ENCODE measurements around the gene SPATA13. TPM values are rescaled to one million over a fixed set of nuclear protein-coding genes. Genes with fewer than 3 reads are reported as not detected.
"Not testable (repeated sequence)": the region's sequence is repeated elsewhere in the genome, so short reads cannot be mapped to it uniquely, and the experiment has no call there.

SPATA13 gene
- total RNA-seq, 2 donors from 2014 or later, result 85.2 to 163 TPM

DNA sequence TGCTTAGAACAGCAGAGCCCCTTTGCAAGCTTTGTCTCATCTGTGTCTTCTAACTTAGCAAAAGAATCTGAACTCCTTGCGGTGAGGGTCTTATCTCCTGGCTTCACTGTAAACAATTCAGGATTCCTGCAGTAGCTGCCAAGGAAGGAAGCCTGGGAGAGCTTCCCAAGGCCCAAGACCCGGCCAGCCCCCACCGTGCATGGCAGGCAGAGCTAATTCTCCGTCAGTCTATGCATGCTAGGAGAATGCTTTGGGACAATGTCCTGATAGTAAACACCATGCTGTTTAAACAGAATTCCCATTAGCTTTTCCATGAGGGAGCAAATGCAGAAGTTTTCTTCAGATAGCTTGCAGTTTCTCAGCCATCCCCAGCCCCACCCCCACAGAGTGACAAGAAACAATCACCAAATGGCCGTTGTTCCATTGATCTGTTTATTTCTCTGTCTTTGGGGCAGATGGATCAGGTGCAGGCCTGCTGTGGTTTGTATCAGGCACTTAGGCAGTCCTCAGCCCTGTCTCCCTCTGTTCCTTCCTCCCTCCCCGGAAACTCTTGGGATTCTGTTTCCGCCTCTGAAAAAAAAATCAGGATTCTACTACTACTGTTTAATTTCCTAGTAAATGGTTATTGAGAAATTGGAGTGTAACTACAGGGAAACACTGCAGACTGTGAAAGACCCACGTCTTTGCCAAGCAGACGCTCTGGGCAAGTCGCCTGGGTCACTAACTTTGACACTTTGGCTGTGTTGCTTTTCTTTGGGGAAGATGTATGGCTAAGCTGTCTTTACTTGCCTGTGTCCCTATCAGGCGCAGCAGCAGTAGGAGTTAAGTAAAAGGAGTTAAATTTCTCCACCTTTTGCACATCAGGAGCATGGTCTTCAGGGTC lies 40.7 kb upstream of the SPATA13 start:
- Histone ChIP-seq H3K36me3 (no peaks in the 10 kb centered on the region), H3K4me3 (no peak overlapping the region), H3K27me3 (replicated peaks; ENCODE audit: insufficient read depth) (no peaks in the 10 kb centered on the region), H3K27ac (no peak overlapping the region), H3K4me1 (replicated peaks) (no peaks in the 10 kb centered on the region), H3K9me3 (no peaks in the 10 kb centered on the region)
- TF ChIP-seq POLR2A (IDR thresholded peaks at IDR 0.05) (no peak), POLR2AphosphoS5 (IDR thresholded peaks at IDR 0.05) (no peak)
- TF ChIP-seq, protein P1, sequence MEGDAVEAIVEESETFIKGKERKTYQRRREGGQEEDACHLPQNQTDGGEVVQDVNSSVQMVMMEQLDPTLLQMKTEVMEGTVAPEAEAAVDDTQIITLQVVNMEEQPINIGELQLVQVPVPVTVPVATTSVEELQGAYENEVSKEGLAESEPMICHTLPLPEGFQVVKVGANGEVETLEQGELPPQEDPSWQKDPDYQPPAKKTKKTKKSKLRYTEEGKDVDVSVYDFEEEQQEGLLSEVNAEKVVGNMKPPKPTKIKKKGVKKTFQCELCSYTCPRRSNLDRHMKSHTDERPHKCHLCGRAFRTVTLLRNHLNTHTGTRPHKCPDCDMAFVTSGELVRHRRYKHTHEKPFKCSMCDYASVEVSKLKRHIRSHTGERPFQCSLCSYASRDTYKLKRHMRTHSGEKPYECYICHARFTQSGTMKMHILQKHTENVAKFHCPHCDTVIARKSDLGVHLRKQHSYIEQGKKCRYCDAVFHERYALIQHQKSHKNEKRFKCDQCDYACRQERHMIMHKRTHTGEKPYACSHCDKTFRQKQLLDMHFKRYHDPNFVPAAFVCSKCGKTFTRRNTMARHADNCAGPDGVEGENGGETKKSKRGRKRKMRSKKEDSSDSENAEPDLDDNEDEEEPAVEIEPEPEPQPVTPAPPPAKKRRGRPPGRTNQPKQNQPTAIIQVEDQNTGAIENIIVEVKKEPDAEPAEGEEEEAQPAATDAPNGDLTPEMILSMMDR (IDR thresholded peaks at IDR 0.05), result no peak
- no peak for DNase-seq (ENCODE audit: low spot score)
- intact Hi-C loops (cut with DNase I), result no loop called here
- WGBS, result 48% methylated on average over 11 of the region's 11 CpGs

DNA sequence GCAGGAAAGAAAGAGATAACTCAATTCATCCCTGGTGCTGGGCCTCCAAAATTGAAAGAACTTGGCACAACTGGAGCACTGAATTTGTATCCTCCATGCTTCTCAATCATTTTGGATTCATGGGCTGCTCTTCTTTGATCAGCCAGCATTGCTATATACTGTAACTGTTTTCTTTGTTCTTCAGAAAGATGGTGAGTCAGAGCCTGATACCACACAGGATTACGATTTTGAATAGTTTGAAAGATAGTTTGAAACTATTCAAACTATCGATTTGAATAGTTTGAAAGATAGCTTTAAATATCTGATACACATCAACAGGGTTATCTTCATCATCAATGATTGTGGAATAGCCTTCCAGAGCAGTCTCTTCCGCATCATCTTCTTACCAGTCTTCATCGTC lies 38.5 kb upstream of the SPATA13 start:
- H3K4me3 ChIP-seq; H3K4me1 ChIP-seq (replicated peaks); H3K36me3 ChIP-seq; intact Hi-C loops (cut with DNase I); DNase-seq (ENCODE audit: low spot score); H3K27ac ChIP-seq; H3K9me3 ChIP-seq; H3K27me3 ChIP-seq (replicated peaks; ENCODE audit: insufficient read depth): not testable (repeated sequence)
- WGBS, result 95% methylated on average over 4 of the region's 4 CpGs

DNA sequence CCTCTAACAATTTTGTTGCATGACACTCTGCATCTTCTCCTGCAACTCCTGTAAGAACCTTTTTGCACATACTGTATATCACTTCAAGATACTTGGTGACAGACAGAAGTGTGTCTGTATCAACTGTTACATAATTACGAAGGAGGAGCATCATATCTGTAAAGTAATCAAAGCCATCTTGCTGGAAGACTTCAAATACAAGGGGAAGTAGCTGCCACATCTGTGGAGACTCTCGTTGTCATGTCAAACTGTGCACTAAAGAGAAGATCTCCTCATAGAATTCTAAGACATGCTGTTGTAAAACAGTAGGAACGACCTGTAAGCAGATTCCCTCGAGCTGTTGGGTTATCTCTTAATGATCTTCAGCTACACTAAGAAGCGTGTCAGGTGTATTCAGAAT lies 38.0 kb upstream of the SPATA13 start:
- DNase-seq (ENCODE audit: low spot score), result no peak
- H3K4me1 ChIP-seq (replicated peaks), result no peaks in the 10 kb centered on the region
- 71% methylated on average over 5 of the region's 5 CpGs for WGBS
- TF ChIP-seq POLR2AphosphoS5 (IDR thresholded peaks at IDR 0.05), result no peak
- TF ChIP-seq, protein P1 (IDR thresholded peaks at IDR 0.05), result no peak
- TF ChIP-seq POLR2A (IDR thresholded peaks at IDR 0.05), result no peak
- no peak overlapping the region for H3K4me3 ChIP-seq
- no peaks in the 10 kb centered on the region for H3K27me3 ChIP-seq (replicated peaks; ENCODE audit: insufficient read depth)
- no peaks in the 10 kb centered on the region for H3K9me3 ChIP-seq
- no peaks in the 10 kb centered on the region for H3K36me3 ChIP-seq
- no peak overlapping the region for H3K27ac ChIP-seq
- intact Hi-C loops (cut with DNase I), result no loop called here

DNA sequence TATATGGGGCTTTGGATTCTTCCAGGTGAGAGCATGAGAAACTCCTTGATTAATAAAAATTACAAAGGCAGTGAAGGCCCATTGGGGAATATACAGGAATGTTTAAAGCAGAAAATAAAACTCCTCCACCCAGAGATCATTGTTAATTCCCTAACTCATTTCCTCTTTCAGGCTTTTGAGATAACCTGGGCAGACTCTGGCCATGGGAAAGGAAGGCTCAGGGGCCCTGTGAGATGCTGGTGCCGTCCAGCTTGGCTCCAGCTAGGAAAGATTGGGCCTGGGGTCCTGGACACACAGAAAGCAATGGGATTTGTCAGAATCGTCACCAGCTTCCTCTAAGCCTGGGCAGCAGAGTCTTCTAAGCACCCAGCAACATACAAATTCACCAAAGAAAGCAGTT lies 36.8 kb upstream of the SPATA13 start:
- H3K9me3 ChIP-seq, result no peaks in the 10 kb centered on the region
- WGBS, result 86% methylated on average over 2 of the region's 2 CpGs
- H3K4me1 ChIP-seq (replicated peaks), result no peaks in the 10 kb centered on the region
- TF ChIP-seq, protein P1 (IDR thresholded peaks at IDR 0.05), result no peak
- TF ChIP-seq POLR2A (IDR thresholded peaks at IDR 0.05), result no peak
- no peak for TF ChIP-seq POLR2AphosphoS5 (IDR thresholded peaks at IDR 0.05)
- no peaks in the 10 kb centered on the region for H3K27me3 ChIP-seq (replicated peaks; ENCODE audit: insufficient read depth)
- no peak overlapping the region for H3K4me3 ChIP-seq
- DNase-seq (ENCODE audit: low spot score), result no peak
- intact Hi-C loops (cut with DNase I), result no loop called here
- no peak overlapping the region for H3K27ac ChIP-seq
- H3K36me3 ChIP-seq, result no peaks in the 10 kb centered on the region

DNA sequence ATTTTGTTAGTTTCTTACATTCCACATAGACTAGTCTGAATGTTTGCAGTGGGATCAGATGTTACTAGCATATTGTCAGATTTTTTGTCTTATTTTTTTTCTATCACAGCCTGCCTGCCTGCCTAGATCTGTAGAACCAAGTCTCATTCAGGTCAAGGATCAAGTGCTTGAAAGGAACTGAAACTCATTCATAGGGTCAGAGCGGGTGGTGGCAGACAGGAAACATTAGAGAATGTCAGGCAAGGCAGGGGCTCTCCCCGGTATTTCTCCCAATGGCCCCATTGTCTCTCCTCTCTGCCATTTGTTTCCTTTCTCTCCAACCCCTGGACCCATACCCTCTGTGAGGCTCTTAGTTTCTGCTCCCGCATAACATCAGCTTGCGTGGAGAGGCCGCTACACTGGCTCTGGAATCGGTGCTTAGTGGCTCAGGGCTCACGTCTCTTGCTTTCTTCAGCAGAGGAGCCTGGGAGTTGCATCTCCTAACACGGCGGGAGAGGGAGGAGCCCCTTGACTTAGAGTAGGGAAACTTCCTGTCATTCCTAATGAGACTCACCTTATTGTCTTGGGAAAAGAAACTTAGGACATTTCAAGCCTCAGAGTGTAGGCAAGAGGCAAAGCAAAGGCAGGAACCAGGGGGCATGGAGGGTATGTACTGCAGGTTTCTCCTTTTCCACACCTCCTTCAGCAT lies 35.6 kb upstream of the SPATA13 start:
- DNase-seq (ENCODE audit: low spot score), result no peak
- Histone ChIP-seq H3K4me1 (replicated peaks) (no peaks in the 10 kb centered on the region), H3K27ac (no peak overlapping the region), H3K9me3 (no peaks in the 10 kb centered on the region), H3K36me3 (no peaks in the 10 kb centered on the region), H3K4me3 (no peak overlapping the region), H3K27me3 (replicated peaks; ENCODE audit: insufficient read depth) (no peaks in the 10 kb centered on the region)
- intact Hi-C loops (cut with DNase I), result no loop called here
- TF ChIP-seq, protein P1 (IDR thresholded peaks at IDR 0.05), result no peak
- TF ChIP-seq POLR2AphosphoS5 (IDR thresholded peaks at IDR 0.05) (no peak), POLR2A (IDR thresholded peaks at IDR 0.05) (no peak)
- 86% methylated on average over 9 of the region's 9 CpGs for WGBS
